Measurements from ENCODE around the gene FREM3. TPM values are rescaled to one million over a fixed set of nuclear protein-coding genes. Genes with fewer than 3 reads are reported as not detected.

Gene FREM3
- total RNA-seq (2014; rRNA removed; shearing (Covaris generic)) (not detected in 2 replicates), polyA plus RNA-seq (2016; fragmentation: Nextera tagmentation; extraction: Ambion mirVana) (not detected in 2 replicates)

GRCh38 chr4:143700416-143701352, at the start of gene FREM3:
TSS of gene FREM3 (minus strand) at chr4:143700675. CDS start at chr4:143700675, 0 bp downstream.
- no peaks in the 10 kb centered on the region for H3K79me2 ChIP-seq (ENCODE audit: insufficient read depth)
- H3K9ac ChIP-seq = no peak within 1 kb of the TSS
- no peaks in the 10 kb centered on the region for H3F3A ChIP-seq (ENCODE audit: insufficient read depth)
- peak; percentile 17 for DNase-seq
- H2AFZ ChIP-seq = peak within 1 kb of the TSS; percentile 38
- peak within 1 kb of the TSS; percentile 71 for H3K4me2 ChIP-seq (ENCODE audit: unreplicated experiment)
- no peaks in the 10 kb centered on the region for H4K20me1 ChIP-seq (ENCODE audit: insufficient read depth)
- H3K27ac ChIP-seq = no peak within 1 kb of the TSS
- H3K4me1 ChIP-seq (ENCODE audit: insufficient read depth) = no peaks in the 10 kb centered on the region
- TF ChIP-seq EZH2 (IDR thresholded peaks at IDR 0.05; ENCODE audit: insufficient read depth, poor library complexity, severe bottlenecking) = no peak
- no peak for TF ChIP-seq EZH2phosphoT487 (IDR thresholded peaks at IDR 0.05; ENCODE audit: insufficient read depth, low read depth)
- H3K27me3 ChIP-seq (replicated peaks; ENCODE audit: insufficient read depth) = peaks cover 30% of the 10 kb centered on the region
- H3K9me2 ChIP-seq (ENCODE audit: insufficient read depth) = no peaks in the 10 kb centered on the region
- no peaks in the 10 kb centered on the region for H3K36me3 ChIP-seq (ENCODE audit: low read depth)
- no peaks in the 10 kb centered on the region for H3K9me3 ChIP-seq (ENCODE audit: low read depth)
- peak within 1 kb of the TSS; percentile 54 for H3K4me3 ChIP-seq
- whole genome bisulfite sequencing, 2 experiments (ENCODE audit: low coverage in 1 of 2, low lambda C conversion rate in 2 of 2, missing lambda C conversion rate in 2 of 2) = 9 to 11% methylated on average over 47 to 55 of the region's 64 CpGs
- in situ Hi-C loops (cut with MboI) = no loop called here

GRCh38 chr4:143745874-143746273, 45.4 kb upstream of the FREM3 start:
- Histone ChIP-seq H2AFZ (no peak overlapping the region), H3K27me3 (replicated peaks; ENCODE audit: insufficient read depth) (no peaks in the 10 kb centered on the region), H3K4me1 (ENCODE audit: insufficient read depth) (no peaks in the 10 kb centered on the region), H3K27ac (no peak overlapping the region), H3K79me2 (ENCODE audit: insufficient read depth) (no peaks in the 10 kb centered on the region), H3K9ac (no peak overlapping the region), H4K20me1 (ENCODE audit: insufficient read depth) (no peaks in the 10 kb centered on the region), H3K4me2 (ENCODE audit: unreplicated experiment) (no peak overlapping the region), H3F3A (ENCODE audit: insufficient read depth) (no peaks in the 10 kb centered on the region), H3K9me3 (ENCODE audit: low read depth) (no peaks in the 10 kb centered on the region), H3K9me2 (ENCODE audit: insufficient read depth) (no peaks in the 10 kb centered on the region), H3K36me3 (ENCODE audit: low read depth) (no peaks in the 10 kb centered on the region), H3K4me3 (no peak overlapping the region)
- in situ Hi-C loops (cut with MboI) = no loop called here
- no peak for DNase-seq
- no peak for TF ChIP-seq EZH2 (IDR thresholded peaks at IDR 0.05; ENCODE audit: insufficient read depth, poor library complexity, severe bottlenecking)
- no peak for TF ChIP-seq EZH2phosphoT487 (IDR thresholded peaks at IDR 0.05; ENCODE audit: insufficient read depth, low read depth)

- H2AFZ ChIP-seq = no peak overlapping the region
- TF ChIP-seq EZH2phosphoT487 (IDR thresholded peaks at IDR 0.05; ENCODE audit: insufficient read depth, low read depth) (no peak), EZH2 (IDR thresholded peaks at IDR 0.05; ENCODE audit: insufficient read depth, poor library complexity, severe bottlenecking) (no peak)
- H3K9me2 ChIP-seq (ENCODE audit: insufficient read depth) = no peaks in the 10 kb centered on the region
- no peaks in the 10 kb centered on the region for H3K4me1 ChIP-seq (ENCODE audit: insufficient read depth)
- no peak overlapping the region for H3K4me2 ChIP-seq (ENCODE audit: unreplicated experiment)
- 83 to 88% methylated on average over 3 of the region's 3 CpGs for WGBS, 2 experiments (ENCODE audit: low coverage in 1 of 2, low lambda C conversion rate in 2 of 2, missing lambda C conversion rate in 2 of 2)
- H3K9ac ChIP-seq = no peak overlapping the region
- H3K4me3 ChIP-seq = no peak overlapping the region
- H3K27me3 ChIP-seq (replicated peaks; ENCODE audit: insufficient read depth) = no peaks in the 10 kb centered on the region
- no peak for DNase-seq
- H4K20me1 ChIP-seq (ENCODE audit: insufficient read depth) = no peaks in the 10 kb centered on the region
- H3K9me3 ChIP-seq (ENCODE audit: low read depth) = no peaks in the 10 kb centered on the region
- in situ Hi-C loops (cut with MboI) = no loop called here
- no peaks in the 10 kb centered on the region for H3K79me2 ChIP-seq (ENCODE audit: insufficient read depth)
- no peak overlapping the region for H3K27ac ChIP-seq
- H3F3A ChIP-seq (ENCODE audit: insufficient read depth) = no peaks in the 10 kb centered on the region
- H3K36me3 ChIP-seq (ENCODE audit: low read depth) = no peaks in the 10 kb centered on the region
These were observed 43.1 kb upstream of the FREM3 start for GRCh38 chr4:143743591-143743990.

- Histone ChIP-seq H4K20me1 (ENCODE audit: insufficient read depth) (no peaks in the 10 kb centered on the region), H3K4me3 (no peak overlapping the region), H3K27ac (no peak overlapping the region), H3K9me3 (ENCODE audit: low read depth) (no peaks in the 10 kb centered on the region), H3K4me1 (ENCODE audit: insufficient read depth) (no peaks in the 10 kb centered on the region), H3F3A (ENCODE audit: insufficient read depth) (no peaks in the 10 kb centered on the region), H2AFZ (no peak overlapping the region), H3K9ac (no peak overlapping the region), H3K27me3 (replicated peaks; ENCODE audit: insufficient read depth) (no peaks in the 10 kb centered on the region), H3K79me2 (ENCODE audit: insufficient read depth) (no peaks in the 10 kb centered on the region), H3K36me3 (ENCODE audit: low read depth) (no peaks in the 10 kb centered on the region), H3K9me2 (ENCODE audit: insufficient read depth) (no peaks in the 10 kb centered on the region), H3K4me2 (ENCODE audit: unreplicated experiment) (no peak overlapping the region)
- in situ Hi-C loops (cut with MboI) = no loop called here
- TF ChIP-seq EZH2 (IDR thresholded peaks at IDR 0.05; ENCODE audit: insufficient read depth, poor library complexity, severe bottlenecking) (no peak), EZH2phosphoT487 (IDR thresholded peaks at IDR 0.05; ENCODE audit: insufficient read depth, low read depth) (no peak)
- 52 to 62% methylated on average over 2 of the region's 2 CpGs for WGBS, 2 experiments (ENCODE audit: low coverage in 1 of 2, low lambda C conversion rate in 2 of 2, missing lambda C conversion rate in 2 of 2)
- DNase-seq = no peak
These were observed 42.4 kb upstream of the FREM3 start for GRCh38 chr4:143742834-143743233.

Data from GM23248 (cell line).